HuH-7 (cell line): ENCODE results near the gene CMTM7.
"Not testable (repeated sequence)": the region's sequence is repeated elsewhere in the genome, so short reads cannot be mapped to it uniquely, and the experiment has no call there.

ENCODE experiments used
- DNase-seq: peaks from one replicate; pipeline ENCODE4 v3.0.0; 2011; ENCODE audit warnings: low spot score

The CMTM7 gene

DNA sequence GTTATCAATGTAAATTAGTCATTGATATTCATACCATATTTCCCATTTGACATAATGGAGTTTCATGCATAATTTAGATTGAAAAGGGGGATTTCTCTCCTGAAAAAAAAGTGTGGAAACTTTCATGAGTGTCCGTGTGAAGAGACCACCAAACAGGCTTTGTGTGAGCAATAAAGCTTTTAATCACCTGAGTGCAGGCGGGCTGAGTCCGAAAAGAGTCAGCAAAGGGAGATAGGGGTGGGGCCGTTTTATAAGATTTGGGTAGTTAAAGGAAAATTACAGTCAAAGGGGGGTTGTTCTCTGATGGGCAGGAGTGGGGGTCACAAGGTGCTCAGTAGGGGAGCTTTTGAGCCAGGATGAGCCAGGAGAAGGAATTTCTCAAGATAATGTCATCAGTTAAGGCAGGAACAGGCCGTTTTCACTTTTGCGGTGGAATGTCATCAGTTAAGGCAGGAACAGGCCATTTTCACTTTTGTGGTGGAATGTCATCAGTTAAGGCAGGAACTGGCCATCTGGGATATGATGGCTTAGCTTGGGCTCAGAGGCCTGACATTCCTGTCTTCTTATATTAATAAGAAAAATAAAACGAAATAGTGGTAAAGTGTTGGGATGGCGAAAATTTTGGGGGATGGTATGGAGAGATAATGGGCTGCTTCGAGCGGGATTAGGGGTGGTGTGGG, 69.3 kb downstream of the CMTM7 start:
- not testable (repeated sequence) for DNase-seq

- DNase-seq: not testable (repeated sequence)
These were observed 70.7 kb downstream of the CMTM7 start for GRCh38 chr3:32462191-32462986.

GRCh38 chr3:32463415-32463814, 71.8 kb downstream of the CMTM7 start:
- not testable (repeated sequence) for DNase-seq

DNA sequence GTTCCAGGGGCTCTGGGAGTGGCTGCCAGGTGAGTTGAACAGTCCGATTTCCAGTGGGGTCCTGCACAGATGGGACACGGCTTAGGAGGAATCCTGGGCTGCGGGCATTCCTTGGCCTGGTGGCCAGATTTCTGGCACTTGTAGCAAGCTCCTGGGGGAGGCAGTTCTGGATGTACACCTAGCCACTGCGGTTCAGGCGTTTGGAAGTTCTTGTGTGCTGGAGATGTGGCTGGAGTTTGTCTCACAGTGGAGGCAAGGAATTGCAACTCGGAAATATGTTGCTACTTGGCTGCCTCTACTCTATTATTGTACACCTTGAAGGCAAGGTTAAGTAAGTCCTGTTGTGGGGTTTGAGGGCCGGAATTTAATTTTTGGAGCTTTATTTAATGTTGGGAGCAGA, 73.1 kb downstream of the CMTM7 start:
- DNase-seq: not testable (repeated sequence)

DNA sequence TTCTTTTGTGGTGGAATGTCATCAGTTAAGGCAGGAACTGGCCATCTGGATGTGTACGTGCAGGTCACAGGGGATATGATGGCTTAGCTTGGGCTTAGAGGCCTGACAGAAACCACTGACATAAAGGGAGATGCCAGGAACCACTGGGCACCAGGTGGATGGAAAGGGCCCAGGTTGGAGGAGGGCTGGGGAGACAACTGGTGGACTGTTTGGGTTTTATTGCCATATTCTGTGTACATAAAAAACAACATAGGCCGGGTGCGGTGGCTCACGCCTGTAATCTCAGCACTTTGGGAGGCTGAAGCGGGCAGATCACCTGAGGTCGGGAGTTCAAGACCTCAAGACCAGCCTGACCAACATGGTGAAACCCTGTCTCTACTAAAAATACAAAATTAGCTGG, 75.2 kb downstream of the CMTM7 start:
- not testable (repeated sequence) for DNase-seq

DNA sequence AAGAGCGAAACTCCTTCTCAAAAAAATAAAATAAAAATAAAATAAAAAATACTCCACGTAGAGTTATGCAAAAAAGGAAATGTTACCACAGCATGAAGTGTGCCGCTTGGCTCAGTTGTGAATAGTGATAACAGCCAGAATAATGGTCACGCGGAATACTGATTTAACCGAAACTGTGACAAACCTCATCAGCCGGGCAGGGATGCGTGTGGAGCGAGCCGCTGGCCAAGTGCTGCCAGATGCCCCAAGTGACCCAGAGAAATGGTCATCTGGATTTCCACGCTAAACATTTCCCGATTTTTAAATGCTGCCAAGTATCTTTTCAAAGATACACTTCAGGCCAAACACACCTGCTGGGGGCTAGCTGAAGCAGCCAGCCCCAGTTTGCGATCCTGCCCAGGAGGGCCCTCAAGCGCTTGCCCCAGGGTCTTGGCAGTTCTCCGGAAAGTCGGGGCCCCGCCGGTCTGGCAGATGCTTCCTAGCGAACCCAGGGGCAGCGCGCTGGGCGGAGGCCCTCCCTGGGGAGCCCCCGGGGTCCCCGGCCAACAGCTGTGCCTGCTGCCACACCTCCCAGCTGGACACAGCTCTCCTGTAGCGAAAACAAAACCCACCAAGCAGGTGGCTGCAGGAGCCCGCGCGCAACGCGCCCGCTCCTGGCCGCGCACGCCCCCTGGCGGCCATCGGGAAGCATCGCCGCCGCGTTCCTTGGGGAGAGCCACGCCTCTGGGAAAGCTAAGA, 75.8 kb downstream of the CMTM7 start:
- DNase-seq: peak; percentile 89

DNA sequence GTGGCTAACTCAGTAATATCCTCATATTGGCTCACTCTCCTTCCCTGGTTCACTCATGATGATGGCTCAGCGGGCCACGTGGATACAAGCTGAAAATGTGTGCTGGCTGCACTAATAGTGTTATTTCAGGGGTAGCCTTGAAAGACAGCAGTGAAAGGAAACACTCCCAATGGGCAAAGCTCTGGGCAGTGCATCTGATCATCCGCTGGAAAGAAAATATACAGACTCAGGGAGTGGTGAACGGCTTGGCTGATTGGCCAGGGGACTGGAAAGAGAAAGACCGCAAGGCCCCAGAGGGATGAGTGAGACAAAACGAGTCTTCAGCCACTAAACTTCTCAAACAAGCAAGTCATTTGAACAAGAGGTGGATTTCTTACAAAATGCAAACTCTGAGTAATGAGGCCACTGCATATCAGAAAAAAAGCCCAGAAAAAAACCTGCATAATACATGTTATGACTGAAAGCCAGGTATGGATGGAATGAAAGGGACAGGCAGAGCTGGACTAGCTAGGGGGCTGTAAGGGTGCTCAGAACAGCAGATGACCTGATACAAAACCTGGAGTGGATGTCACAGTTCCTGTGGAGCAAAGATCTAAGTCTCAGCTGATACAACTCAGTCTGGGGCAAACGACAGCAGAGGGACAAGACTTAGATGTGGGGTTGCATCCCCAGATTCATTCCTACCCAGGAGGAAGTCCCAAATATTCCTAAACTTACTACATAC, 77.7 kb downstream of the CMTM7 start:
- no peak for DNase-seq

DNA sequence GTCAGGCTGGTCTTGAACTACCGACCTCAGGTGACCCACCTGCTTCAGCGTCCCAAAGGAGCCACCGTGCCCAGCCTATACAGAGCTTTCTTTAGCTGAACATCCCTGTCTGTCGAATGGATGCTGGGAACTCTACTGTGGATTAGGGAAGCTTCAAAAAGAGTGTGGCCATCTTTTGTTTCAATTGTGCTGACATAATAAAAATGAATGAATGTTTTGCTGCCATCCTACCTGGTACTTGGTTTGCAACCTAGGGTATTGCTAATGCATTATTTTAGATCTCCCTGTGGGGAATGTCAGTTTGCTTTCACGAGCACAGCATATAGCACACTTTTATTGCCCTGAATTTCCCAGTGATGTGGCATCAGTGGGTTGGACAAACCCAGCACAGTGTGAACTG, 78.7 kb downstream of the CMTM7 start:
- DNase-seq: no peak

DNA sequence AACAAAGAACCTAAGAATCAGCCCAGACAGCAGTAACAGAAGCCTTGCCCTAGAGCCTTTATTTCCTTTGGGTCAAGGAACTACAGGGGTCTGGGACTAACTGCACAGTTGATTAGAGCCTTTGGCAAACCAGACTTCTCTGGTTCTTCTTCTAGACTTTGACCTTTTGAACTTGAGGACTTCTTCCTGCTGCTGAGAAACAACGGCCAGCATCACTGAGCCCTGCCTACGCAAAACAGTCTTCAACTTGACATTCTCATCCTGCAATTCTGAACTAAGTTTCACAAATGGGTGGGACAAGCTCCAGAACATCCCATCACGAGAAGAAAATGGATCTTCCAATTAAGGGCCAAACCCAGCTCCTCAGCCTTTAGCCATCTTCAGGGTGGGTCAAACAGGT, 79.6 kb downstream of the CMTM7 start:
- no peak for DNase-seq

DNA sequence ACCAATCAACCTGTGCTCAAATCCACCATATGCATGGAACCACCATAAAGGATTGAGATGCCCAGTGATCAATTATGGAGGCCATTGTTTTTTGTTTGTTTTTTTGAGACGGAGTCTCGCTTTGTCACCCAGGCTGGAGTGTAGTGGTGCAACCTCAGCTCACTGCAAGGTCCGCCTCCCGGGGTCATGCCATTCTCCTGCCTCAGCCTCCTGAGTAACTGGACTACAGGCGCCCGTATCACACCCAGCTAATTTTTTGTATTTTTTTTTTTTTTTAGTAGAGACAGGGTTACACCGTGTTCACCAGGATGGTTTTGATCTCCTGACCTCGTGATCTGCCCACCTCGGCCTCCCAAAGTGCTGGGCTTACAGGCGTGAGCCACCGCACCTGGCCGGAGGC, 80.5 kb downstream of the CMTM7 start:
- not testable (repeated sequence) for DNase-seq

- DNase-seq: no peak
These were observed 82.5 kb downstream of the CMTM7 start for GRCh38 chr3:32474201-32474600.

- no peak for DNase-seq
These were observed 89.0 kb downstream of the CMTM7 start for GRCh38 chr3:32480604-32481003.

DNA sequence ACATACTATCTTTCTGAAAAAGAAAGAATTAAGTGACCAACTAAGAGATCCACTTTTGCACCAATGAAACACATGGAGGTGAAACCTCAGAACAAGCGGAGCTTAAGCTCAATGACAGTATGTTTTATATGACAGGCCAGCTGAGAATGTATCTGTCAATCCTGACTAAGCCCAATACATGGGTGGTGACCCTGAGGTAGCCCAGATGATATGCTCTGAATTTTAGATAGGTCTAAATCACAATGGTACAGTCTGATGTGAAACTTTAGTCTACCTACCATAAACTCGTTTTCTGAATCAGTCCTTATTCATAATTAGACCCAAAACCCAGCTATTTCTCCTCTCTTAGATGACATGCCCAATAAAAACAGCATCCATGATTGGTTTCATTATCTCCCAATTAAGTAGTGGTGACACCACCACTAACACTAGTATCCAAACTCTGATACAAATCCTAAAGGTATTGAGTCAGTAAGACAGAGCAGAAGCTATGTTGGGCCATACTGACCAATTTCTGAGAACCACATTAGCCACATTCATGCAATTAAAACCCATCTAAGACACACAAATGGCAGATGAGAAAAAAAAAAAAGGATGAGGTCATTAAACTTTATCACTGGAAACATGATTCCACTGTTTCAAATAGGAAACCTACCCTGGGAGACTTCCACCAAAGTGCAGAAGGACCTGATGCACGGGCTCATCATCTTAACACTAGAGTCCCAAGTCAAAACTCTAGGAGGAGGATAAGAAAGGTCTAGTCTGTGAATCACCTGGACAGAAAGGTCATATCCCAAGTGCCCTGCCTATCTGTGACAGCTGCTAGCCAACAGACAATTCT, 90.4 kb downstream of the CMTM7 start:
- no peak for DNase-seq

DNA sequence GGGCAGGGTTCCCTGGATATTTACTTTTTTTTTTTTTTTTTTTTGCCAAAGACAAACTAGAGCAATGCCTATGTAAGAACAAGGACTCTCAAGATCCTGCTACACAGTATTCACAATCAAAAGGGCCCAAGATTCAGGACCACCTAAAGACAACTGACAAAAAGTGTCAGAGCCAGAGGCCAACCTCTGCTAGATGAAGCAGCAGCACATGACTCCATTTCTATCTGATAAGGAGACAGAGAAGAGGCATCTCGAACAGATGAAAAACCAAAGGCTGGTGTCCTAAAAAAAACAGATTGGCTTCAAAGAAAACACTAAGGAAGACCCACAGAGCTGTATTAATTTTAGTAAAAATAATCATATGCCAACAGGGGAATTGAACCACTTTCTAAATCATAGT, 91.0 kb downstream of the CMTM7 start:
- no peak for DNase-seq

GRCh38 chr3:32483772-32484171, 92.1 kb downstream of the CMTM7 start:
- DNase-seq: no peak

- no peak for DNase-seq
These were observed 92.8 kb downstream of the CMTM7 start for GRCh38 chr3:32484436-32484835.

- no peak for DNase-seq
These were observed 96.3 kb downstream of the CMTM7 start for GRCh38 chr3:32487781-32488473.

DNA sequence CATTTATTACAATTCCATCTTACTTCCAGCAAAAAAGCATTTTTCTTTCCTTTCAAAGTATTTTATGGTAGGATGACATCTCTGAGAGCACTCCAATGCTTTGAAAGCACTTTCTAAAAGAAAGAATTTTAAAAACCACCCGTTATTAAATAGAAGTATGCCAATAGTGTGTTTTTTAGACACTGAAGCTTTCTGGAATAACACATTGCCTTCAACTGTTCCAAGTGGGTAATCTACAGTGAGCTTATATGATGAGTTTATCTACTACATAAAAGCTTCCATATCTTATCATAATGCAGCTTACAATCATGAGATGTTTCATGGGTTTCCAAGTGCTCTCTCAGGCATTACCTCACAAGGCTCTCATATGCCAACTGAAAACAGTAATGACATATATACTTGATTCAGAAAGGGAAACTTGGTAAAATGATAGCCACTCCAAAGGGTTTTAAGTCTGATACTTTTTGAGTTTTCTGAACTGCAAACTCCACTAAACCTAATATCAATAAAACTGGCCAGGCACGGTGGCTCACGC, 96.9 kb downstream of the CMTM7 start:
- no peak for DNase-seq

DNA sequence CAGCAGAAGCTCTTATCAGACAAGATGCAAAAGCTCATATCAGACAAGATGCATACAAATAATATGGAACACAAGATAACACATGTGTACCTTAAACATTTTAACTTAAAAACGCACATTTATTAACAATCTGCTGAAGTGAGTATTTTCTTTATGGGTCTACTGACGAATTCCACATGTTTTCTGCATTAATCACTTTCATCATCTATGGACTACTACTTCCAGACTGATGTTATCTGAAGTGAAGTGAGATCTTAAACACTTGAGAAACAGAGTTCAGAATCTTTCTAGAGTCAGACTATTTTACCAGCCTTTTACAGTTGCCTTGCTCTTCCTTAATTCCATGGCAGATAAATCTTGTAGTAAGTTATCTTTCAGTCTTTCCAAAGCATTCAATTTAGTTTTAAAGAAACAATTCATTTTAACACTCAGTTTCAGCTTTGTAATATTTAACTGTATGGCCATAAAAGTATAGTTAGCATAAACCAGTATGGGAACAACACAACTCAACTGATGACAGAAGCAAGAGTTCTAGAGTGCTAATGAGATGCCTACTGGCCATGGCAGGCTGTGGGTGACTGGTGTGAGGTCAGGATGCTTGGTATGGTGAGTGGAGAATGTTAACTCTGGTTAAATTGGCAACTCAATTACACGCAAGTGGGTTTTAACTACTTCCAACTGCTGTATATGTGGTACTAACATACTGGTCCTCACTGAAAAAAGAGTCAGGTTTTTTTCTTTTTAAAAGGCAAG, 101.2 kb downstream of the CMTM7 start:
- no peak for DNase-seq
